Uterus (tissue), 2 donors: ENCODE data around the gene CCDC38.

Source experiments
- CTCF ChIP-seq, 4 experiments: fragments of 200-600 bp in 2 of 4; fragments of 450-650 bp in 2 of 4; sonication (generic) in 2 of 4; IDR thresholded peaks; one replicate each; pipeline ENCODE4 v1.5.1; 2016 to 2019; ENCODE audit warnings: antibody characterized with exemption in 4 of 4, mild to moderate bottlenecking in 2 of 4, moderate library complexity in 1 of 4
- POLR2A ChIP-seq, 2 donors: fragments of 450-650 bp; IDR thresholded peaks; one replicate each; pipeline ENCODE4 v1.6.1; 2016; ENCODE audit warnings: antibody characterized with exemption in 2 of 2, mild to moderate bottlenecking in 1 of 2, moderate library complexity in 1 of 2

DNA sequence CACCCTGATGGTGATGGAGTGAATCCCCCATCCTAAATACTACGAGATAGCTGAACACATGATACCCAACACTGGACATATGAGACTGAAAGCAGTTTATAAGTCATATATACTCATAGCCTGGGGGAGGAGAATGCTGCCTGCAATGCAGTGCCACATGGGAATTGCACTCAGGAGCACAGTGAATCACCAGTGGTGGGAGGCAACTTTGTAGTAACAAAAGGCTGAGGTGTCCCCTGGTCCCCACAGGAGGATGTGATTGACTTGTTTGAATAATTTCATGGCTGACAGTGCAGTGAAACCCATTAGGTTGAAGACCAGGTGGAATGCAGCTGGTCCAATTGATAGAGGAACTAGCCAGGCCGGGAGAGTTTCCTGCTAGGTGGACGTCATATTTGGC lies 20.2 kb downstream of the CCDC38 start:
- TF ChIP-seq CTCF (IDR thresholded peaks at IDR 0.05) (no peak), POLR2A (IDR thresholded peaks at IDR 0.05) (no peak)
